ENCODE measurements around the gene TMPO.
"Not testable (repeated sequence)": the region's sequence is repeated elsewhere in the genome, so short reads cannot be mapped to it uniquely, and the experiment has no call there.

The TMPO gene

GRCh38 chr12:98509063-98509462, 6.3 kb upstream of the TMPO start:
- no peak for DNase-seq (ENCODE audit: low read depth in 3 of 3)

DNA sequence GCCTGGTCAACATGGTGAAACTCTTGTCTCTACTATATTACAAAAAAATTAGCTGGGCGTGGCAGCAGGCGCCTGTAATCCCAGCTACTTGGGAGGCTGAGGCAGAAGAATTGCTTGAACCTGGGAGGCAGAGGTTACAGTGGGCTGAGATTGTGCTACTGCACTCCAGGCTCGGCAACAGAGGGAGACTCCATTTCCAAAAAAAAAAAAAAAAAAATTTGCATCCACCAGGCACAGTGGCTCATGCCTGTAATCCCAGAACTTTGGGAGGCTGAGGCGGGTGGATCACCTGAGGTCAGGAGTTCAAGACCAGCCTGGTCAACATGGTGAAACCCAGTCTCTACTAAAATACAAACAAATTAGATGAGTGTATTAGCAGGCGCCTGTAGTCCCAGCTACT, 3.6 kb upstream of the TMPO start:
- not testable (repeated sequence) for DNase-seq (ENCODE audit: low read depth in 3 of 3)

- no peak for DNase-seq (ENCODE audit: low read depth in 3 of 3)
Observed at GRCh38 chr12:98513379-98514322, 1.7 kb upstream of the TMPO start.

DNA sequence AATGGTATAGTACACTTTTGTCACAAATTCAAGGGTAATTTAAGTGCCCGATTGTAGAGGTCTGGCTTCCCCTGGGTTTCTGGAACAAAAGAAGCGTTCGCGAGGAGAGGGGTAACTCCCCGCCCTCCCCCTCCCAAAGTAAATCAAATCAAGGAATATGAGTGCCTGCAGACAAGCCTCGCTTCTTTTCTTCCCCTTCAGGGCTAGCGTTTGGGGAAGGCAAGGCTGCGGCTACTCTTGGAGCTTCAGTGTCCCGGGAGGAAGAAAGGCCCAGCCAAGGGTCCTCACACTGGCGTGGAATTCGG, 456 bp upstream of the TMPO start:
- DNase-seq (ENCODE audit: low read depth in 3 of 3) = no peak

GRCh38 chr12:98516111-98516873, 902 bp downstream of the TMPO start:
- peak; percentile 68 to 83 (median 83) for DNase-seq (ENCODE audit: low read depth in 3 of 3)

DNA sequence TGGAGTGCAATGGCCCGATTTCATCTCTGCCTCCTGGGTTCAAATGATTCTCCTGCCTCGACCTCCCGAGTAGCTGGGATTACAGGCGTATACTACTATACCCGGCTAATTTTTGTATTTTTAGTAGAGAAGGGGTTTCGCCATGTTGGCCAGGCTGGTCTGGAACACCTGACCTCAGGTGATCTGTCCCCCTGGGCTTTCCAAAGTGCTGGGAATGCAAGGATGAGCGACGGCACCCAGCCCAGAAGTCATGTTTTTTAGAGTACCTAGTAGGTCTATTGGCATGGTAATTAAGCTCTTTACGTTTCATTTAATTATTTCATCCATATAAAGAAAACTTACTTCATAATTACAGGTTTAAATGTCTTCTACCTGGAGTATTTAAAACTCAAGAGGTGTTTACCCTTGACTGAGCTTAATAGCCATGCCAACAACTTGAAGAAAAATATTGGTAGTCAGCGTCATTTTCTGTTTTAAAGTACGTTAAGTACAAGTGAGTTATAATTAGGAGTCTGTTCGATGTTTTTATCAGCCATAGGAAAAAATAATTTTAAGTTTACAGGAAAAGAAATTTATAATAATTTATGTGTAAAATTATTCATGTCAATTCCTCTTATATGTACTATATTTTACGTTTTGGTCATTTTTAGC, 4.0 kb downstream of the TMPO start:
- no peak for DNase-seq (ENCODE audit: low read depth in 3 of 3)

GRCh38 chr12:98530068-98530467, 14.7 kb downstream of the TMPO start:
- no peak for DNase-seq (ENCODE audit: low read depth in 3 of 3)

DNA sequence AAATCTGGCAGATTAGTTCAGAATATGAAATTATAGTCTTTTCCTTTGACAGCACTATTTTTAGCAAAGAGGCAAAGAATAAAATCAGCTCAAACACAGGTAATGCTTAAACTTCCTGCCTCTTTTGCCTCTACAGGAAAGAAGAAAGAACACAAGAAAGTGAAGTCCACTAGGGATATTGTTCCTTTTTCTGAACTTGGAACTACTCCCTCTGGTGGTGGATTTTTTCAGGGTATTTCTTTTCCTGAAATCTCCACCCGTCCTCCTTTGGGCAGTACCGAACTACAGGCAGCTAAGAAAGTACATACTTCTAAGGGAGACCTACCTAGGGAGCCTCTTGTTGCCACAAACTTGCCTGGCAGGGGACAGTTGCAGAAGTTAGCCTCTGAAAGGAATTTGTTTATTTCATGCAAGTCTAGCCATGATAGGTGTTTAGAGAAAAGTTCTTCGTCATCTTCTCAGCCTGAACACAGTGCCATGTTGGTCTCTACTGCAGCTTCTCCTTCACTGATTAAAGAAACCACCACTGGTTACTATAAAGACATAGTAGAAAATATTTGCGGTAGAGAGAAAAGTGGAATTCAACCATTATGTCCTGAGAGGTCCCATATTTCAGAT, 17.4 kb downstream of the TMPO start:
- no peak for DNase-seq (ENCODE audit: low read depth in 3 of 3)

DNA sequence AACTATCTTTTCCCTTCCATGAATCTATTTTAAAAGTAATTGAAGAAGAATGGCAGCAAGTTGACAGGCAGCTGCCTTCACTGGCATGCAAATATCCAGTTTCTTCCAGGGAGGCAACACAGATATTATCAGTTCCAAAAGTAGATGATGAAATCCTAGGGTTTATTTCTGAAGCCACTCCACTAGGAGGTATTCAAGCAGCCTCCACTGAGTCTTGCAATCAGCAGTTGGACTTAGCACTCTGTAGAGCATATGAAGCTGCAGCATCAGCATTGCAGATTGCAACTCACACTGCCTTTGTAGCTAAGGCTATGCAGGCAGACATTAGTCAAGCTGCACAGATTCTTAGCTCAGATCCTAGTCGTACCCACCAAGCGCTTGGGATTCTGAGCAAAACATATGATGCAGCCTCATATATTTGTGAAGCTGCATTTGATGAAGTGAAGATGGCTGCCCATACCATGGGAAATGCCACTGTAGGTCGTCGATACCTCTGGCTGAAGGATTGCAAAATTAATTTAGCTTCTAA, 18.4 kb downstream of the TMPO start:
- DNase-seq (ENCODE audit: low read depth in 3 of 3) = no peak

- DNase-seq (ENCODE audit: low read depth in 3 of 3) = no peak
Observed at GRCh38 chr12:98538031-98538430, 22.6 kb downstream of the TMPO start.

GRCh38 chr12:98543701-98544100, 28.3 kb downstream of the TMPO start:
- DNase-seq (ENCODE audit: low read depth in 3 of 3) = no peak

- no peak for DNase-seq (ENCODE audit: low read depth in 3 of 3)
Observed at GRCh38 chr12:98544751-98545150, 29.4 kb downstream of the TMPO start.

DNA sequence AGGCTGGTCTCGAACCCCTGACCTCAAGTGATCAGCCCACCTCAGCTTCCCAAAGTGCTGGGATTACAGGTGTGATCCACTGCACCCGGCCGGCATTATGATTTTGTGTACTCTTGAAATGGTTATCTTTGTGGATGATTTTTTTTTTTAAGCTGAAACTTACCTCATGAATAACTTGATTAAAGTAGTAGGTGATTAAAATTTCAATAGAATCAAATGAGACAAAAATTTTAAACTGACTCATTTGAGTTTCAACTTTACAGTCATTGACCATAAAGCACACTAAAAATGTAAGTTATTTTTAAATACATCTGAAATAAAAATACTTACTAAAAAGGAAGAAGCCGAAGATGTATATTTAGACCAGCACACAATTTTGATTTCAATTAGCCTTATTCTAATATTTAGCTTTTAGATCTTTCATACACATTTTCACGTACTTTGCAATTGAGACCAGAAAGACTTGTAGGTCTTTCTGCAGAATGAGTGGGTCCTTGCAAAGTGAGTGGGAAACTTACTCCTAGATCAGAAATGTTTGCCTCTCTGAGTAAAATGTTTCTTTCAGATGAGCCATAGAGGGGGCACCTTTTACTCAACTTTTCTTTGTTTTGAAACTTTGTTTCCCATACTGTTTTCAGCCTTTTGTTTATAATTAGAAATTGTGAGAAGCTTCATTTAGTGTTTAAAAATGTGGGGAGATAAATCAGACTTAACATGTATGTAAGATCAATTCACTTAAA, 34.2 kb downstream of the TMPO start:
- no peak for DNase-seq (ENCODE audit: low read depth in 3 of 3)

DNA sequence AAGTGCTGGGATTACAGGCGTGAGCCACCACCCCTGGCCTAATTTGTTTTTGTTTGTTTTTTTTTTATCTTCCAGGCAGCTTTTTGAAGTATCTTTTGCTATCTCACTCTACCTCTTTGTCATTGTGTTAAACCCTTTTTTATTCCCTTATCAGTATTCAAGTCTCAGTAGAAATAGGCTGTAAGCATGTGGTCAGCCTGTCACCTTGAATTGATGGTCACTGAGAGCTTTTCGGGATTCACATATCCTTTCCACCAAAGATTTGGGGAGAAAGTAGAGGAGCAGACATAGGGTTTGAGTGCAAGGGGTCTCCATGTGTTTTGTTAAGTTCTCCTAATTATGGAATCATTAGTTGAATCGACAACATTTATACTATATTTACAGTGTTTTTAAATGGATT, 36.4 kb downstream of the TMPO start:
- DNase-seq (ENCODE audit: low read depth in 3 of 3) = no peak

DNA sequence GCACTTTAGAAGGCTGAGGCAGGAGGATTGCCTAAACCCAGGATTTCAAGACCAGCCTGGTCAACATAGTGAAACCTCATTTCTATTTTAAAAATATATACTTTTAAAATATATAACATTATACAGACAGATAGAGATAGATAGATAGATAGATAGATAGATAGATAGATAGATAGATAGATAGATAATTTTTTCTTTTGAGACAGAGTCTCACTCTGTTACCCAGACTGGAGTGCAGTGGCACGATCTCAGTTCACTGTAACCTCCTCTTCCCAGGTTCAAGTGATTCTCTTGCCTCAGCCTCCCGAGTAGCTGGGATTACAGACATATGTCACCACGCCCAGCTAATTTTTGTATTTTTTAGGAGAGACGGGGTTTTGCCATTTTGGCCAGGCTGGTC, 42.7 kb downstream of the TMPO start:
- not testable (repeated sequence) for DNase-seq (ENCODE audit: low read depth in 3 of 3)

DNA sequence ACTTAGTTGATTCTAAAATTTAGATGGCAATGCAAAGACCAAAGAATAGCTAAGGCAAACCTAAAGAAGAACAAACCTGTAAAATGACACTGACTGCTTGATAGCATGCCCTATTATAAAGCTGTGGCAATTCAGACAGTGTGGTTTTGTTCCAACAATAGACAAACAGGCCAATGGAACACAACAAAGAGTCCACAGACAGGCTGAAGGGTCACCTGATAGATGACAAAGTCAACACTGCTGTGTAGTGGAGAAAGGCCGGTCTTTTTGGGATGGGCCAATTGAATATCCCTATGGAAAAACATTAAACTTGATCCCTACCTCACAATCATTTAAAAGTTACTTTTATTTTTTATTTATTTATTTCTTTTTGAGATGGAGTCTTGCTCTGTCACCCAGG, 44.3 kb downstream of the TMPO start:
- DNase-seq (ENCODE audit: low read depth in 3 of 3) = no peak

- no peak for DNase-seq (ENCODE audit: low read depth in 3 of 3)
Observed at GRCh38 chr12:98561846-98562245, 46.5 kb downstream of the TMPO start.

DNA sequence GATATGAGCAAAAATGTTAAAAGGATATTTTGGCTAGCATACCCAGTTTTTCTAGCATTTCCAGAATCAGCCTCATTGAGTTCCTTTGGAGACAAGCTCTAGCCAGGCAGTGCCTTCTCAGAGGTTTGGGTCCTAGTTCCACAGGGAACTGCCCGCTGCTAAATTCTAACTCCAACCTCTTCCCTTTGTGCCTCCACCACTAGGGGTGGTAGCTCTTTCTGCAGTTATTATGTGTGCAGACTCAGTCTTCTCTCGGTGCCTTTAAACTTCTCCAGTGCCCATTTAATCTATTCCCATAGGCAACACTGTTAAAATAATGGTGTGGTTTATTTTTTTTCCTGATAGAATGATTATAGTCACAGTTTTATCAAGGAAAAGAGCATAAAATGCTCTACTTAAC, 56.6 kb downstream of the TMPO start:
- DNase-seq (ENCODE audit: low read depth in 3 of 3) = no peak

GRCh38 chr12:98574110-98574509, 58.7 kb downstream of the TMPO start:
- no peak for DNase-seq (ENCODE audit: low read depth in 3 of 3)

- no peak for DNase-seq (ENCODE audit: low read depth in 3 of 3)
Observed at GRCh38 chr12:98575013-98575412, 59.6 kb downstream of the TMPO start.

DNA sequence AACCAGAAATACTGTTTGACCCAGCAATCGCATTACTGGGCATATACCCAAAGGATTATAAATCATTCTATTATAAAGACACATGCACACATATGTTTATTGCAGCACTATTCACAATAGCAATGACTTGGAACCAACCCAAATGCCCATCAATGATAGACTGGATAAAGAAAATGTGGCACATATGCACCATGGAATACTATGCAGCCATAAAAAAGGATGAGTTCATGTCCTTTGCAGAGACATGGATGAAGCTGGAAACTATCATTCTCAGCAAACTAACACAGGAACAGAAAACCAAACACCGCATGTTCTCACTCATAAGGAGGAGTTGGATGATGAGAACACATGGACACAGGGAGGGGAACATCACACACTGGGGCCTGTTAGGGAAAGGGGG, 61.4 kb downstream of the TMPO start:
- not testable (repeated sequence) for DNase-seq (ENCODE audit: low read depth in 3 of 3)

All from stimulated activated CD4-positive, alpha-beta T cell treated with anti-CD3 and anti-CD28 coated beads, TNF-alpha, amount 100 ng/mL, for 24 hours (primary cell).